Fibroblast of pulmonary artery (primary cell): Measurements from ENCODE around the gene WTIP.

Experiments
- DNase-seq: peaks from one replicate; pipeline ENCODE4 v3.0.0-alpha.2; 2010; ENCODE audit warnings: low read depth
- H3K4me3 ChIP-seq: replicated peaks from 2 replicates; pipeline ENCODE4 v1.5.1; 2011; ENCODE audit warnings: low read depth, mild to moderate bottlenecking, control low read depth, low read length, moderate library complexity
- TF ChIP-seq, protein P1 (sequence below): IDR thresholded peaks from 2 replicates; pipeline ENCODE4 v1.5.1; 2011; ENCODE audit warnings: mild to moderate bottlenecking, control low read depth, low read length, inconsistent platforms; ENCODE audit errors: missing control alignments

The WTIP gene

DNA sequence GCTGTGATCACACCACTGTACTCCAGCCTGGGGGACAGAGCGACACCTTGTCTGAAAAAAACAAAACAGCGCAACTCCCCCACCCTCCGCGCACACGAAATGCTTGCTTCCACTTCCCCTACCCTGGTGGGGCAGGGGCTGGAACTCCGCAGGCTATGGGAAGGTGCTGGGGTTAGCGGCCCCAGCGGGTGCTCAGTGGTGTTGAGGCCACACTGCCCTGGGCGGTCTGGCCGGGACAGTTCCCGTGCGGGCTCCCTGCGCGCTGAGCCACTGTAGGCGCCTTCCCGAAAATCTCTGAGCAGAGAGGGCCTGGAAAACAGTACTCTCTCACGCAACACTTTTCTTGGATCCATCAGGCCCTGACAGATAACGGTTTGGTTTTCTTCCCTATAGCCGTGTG is 1.1 kb upstream of the WTIP start:
- no peak overlapping the region for H3K4me3 ChIP-seq

DNA sequence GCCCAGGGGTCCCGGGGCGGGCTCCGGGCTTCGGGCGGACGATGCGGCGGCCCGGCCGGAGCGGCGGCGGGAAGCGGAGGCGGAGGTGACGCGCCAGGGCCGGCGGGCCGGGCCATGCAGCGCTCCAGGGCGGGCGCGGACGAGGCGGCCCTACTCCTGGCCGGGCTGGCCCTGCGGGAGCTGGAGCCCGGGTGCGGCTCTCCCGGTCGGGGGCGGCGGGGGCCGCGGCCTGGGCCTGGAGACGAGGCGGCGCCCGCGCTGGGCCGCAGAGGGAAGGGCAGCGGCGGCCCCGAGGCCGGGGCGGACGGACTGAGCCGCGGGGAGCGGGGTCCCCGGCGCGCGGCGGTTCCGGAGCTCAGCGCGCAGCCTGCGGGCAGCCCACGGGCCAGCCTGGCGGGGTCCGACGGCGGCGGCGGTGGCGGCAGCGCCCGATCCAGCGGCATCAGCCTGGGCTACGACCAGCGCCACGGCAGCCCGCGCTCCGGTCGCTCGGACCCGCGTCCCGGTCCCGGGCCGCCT is 362 bp downstream of the WTIP start:
- TF ChIP-seq, protein P1, sequence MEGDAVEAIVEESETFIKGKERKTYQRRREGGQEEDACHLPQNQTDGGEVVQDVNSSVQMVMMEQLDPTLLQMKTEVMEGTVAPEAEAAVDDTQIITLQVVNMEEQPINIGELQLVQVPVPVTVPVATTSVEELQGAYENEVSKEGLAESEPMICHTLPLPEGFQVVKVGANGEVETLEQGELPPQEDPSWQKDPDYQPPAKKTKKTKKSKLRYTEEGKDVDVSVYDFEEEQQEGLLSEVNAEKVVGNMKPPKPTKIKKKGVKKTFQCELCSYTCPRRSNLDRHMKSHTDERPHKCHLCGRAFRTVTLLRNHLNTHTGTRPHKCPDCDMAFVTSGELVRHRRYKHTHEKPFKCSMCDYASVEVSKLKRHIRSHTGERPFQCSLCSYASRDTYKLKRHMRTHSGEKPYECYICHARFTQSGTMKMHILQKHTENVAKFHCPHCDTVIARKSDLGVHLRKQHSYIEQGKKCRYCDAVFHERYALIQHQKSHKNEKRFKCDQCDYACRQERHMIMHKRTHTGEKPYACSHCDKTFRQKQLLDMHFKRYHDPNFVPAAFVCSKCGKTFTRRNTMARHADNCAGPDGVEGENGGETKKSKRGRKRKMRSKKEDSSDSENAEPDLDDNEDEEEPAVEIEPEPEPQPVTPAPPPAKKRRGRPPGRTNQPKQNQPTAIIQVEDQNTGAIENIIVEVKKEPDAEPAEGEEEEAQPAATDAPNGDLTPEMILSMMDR = no peak
- peak overlapping the region; percentile 66 for H3K4me3 ChIP-seq
- peak; percentile 62 for DNase-seq

More for the DNA sequence above, 1.1 kb upstream of the WTIP start:
- TF ChIP-seq, protein P1 = no peak
- DNase-seq = no peak

DNA sequence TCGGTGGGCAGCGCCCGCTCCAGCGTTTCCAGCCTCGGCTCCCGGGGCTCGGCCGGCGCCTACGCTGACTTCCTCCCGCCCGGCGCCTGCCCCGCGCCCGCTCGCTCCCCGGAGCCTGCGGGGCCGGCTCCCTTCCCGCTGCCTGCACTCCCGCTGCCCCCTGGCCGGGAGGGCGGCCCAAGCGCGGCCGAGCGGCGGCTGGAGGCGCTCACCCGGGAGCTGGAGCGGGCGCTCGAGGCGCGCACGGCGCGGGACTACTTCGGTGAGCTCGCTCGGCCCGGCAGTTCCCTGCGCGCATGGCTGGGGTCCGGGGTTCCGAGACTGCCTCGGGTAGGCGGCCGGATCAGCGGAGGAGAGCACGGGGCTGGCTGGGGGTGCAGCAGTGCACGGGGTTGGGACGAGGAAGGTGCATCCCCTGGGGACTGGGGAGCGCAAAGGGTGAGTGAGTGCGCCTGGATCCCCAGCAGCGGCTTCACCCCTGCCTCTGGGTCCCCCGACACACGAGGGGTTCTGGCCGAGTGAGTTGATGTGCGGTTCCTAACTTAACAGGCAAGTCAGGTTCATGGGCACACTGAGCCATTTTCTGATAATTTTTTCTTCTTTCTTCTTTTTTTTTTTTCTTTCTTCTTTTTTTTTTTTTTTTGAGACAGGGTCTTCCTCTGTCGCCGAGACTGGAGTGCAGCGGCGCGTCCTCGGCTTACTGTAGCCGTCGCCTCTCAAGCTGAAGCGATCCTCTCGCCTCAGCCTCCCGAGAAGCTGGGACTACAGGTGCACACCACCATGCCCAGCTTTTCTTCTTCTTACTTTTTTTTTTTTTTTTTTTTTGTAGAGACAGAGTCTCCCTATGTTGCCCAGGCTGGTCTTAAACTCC is 1.1 kb downstream of the WTIP start:
- DNase-seq = peak; percentile 46
- H3K4me3 ChIP-seq = peak overlapping the region; percentile 66
- TF ChIP-seq, protein P1 = no peak

DNA sequence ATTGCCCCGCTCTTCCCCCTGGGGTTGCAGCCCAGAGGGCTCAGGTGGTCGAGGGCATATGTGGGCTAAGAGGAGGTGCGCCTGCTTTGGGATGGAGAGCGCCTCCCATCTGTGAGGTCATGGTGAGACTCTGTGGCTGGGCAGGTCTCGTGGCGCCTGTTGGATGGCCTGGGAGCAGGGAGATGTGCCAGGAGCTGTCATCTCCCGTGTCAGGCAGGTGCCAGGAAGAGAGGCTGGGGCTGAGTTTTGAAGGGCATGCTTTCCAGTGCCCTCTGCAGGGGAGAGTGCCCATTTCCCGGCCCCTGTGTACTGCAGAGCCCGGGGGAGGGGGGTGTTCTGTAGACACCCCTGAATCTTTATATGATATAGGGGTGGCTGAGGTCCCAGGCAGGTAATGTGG is 2.8 kb downstream of the WTIP start:
- no peak overlapping the region for H3K4me3 ChIP-seq
- no peak for DNase-seq
- TF ChIP-seq, protein P1 = no peak

DNA sequence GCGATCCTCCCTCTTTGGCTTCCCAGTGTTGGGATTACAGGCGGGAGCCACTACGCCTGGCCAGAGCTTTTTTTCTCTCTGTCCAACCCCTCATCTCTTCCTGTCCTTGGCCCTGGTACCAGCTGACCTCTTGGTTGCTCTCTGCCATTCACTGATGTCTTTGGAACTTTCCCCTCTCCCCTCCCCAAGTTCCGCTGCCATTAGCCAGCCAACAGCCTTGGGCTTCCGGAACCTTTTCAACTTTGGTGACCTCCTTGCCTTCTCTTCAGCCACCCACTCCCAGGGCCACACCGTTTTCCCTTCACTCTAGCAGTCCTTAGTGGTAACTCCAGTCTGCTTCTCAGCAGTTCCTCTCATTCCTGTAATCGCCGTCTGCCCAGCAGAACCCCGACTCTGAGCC is 4.3 kb downstream of the WTIP start:
- TF ChIP-seq, protein P1 = no peak
- no peak overlapping the region for H3K4me3 ChIP-seq
- DNase-seq = no peak

DNA sequence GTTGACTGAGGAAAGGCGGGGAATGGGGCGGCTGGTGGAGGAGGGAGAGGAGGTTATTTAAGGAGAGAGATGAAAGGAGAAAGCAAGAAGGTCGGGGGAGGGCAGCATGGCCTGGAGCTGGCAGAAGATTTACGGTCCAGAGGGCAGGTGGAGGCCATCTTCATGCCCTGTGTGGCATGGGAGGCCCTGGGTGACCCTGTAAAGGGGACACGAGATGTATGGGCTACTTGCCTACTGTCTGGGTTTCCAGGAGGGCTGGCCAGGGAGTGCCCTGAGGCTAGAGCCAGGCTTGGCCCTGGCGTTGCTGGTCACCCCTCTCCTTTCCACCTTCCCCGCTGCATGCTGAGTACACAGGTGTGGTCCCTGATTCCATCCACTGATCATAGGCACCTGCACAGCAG is 6.1 kb downstream of the WTIP start:
- no peak overlapping the region for H3K4me3 ChIP-seq
- TF ChIP-seq, protein P1 = no peak
- DNase-seq = no peak

DNA sequence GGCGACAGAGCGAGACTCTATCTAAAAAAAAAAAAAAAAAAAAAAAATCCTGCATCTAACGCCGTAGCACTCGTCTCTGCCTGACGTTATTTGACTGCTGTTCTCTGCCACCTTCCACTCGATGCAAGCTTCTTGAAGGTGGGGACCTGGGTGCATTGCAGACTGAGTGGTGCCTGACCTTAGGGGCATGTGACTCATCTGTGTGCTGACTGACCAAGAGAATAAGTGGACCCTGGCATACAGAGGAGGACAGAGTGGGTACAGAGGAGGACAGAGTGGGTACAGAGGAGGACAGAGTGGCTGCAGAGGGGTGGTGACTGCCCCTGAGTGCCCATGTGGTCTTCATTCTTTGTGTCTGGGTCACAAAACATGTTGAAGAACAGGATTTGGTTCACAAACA is 7.6 kb downstream of the WTIP start:
- TF ChIP-seq, protein P1 = no peak
- H3K4me3 ChIP-seq = no peak overlapping the region
- DNase-seq = no peak
